OCI-LY7 (cell line): ENCODE data around the gene ANKRD36B. TPM values are rescaled to one million over a fixed set of nuclear protein-coding genes. Genes with fewer than 3 reads are reported as not detected.
"Not testable (repeated sequence)": the region's sequence is repeated elsewhere in the genome, so short reads cannot be mapped to it uniquely, and the experiment has no call there.

ENCODE experiments used
- BruUV-seq: library from RNA; stranded (reverse); fragments of 400-500 nt; replicated peaks from 2 replicates; lab custom pipeline; 2021; lab: Mats Ljungman, UMichigan
- CTCF ChIA-PET: fragments of 300-600 bp; sonication (Branson Sonifier 250); formaldehyde crosslinking; loops from one replicate; lab custom pipeline; 2022; ENCODE audit warnings: antibody characterized with exemption; ENCODE audit not compliant: unreplicated experiment; lab: Charles Lee
- POLR2A ChIA-PET: fragments of 300-600 bp; sonication (Branson Sonifier 250); formaldehyde crosslinking; loops from one replicate; lab custom pipeline; 2022; ENCODE audit warnings: antibody characterized with exemption; lab: Charles Lee
- DNase-seq: peaks from one replicate; pipeline ENCODE4 v3.0.0-alpha.2; 2015; ENCODE audit warnings: low spot score
- H2AFZ ChIP-seq: fragments of 200-600 bp; sonication (generic), shearing (Covaris generic); 2 replicates; pipeline ENCODE4 v1.6.1; 2014; ENCODE audit warnings: mild to moderate bottlenecking, antibody characterized with exemption, low read length, moderate library complexity
- H3K27ac ChIP-seq: fragments of 200-600 bp; sonication (generic); 2 replicates; pipeline ENCODE4 v1.5.1; 2014; ENCODE audit warnings: mixed run types, low read depth, mild to moderate bottlenecking, moderate library complexity, low read length, inconsistent platforms; ENCODE audit not compliant: poor library complexity, severe bottlenecking
- H3K36me3 ChIP-seq: fragments of 200-600 bp; sonication (generic); 2 replicates; pipeline ENCODE4 v1.6.1; 2014; ENCODE audit warnings: mild to moderate bottlenecking, antibody characterized with exemption, low read length, moderate library complexity, mixed read lengths; ENCODE audit not compliant: insufficient read depth
- H3K4me1 ChIP-seq: fragments of 200-600 bp; sonication (generic); 2 replicates; pipeline ENCODE4 v1.5.1; 2014; ENCODE audit warnings: mild to moderate bottlenecking, low read length; ENCODE audit not compliant: insufficient read depth, poor library complexity, severe bottlenecking
- H3K4me2 ChIP-seq: fragments of 200-600 bp; sonication (generic); 2 replicates; pipeline ENCODE4 v1.6.1; 2014; ENCODE audit warnings: mild to moderate bottlenecking, low read length
- H3K4me3 ChIP-seq: fragments of 200-600 bp; sonication (generic); 2 replicates; pipeline ENCODE4 v1.5.1; 2014; ENCODE audit warnings: mild to moderate bottlenecking, low read depth, low read length; ENCODE audit not compliant: poor library complexity, severe bottlenecking
- H3K79me2 ChIP-seq: fragments of 200-600 bp; sonication (generic); 2 replicates; pipeline ENCODE4 v1.6.1; 2016; ENCODE audit warnings: low read depth, mild to moderate bottlenecking, low read length, moderate library complexity, mixed read lengths; ENCODE audit not compliant: insufficient read depth
- H3K9me2 ChIP-seq: fragments of 200-600 bp; sonication (generic); 2 replicates; pipeline ENCODE4 v1.6.1; 2016; ENCODE audit warnings: mild to moderate bottlenecking, low read length, mixed read lengths; ENCODE audit not compliant: insufficient read depth
- H3K9me3 ChIP-seq: fragments of 200-600 bp; sonication (generic); 2 replicates; pipeline ENCODE4 v1.6.1; 2014; ENCODE audit warnings: mild to moderate bottlenecking, mixed run types, low read length, mixed read lengths
- H4K20me1 ChIP-seq: fragments of 200-600 bp; sonication (generic); 2 replicates; pipeline ENCODE4 v1.6.1; 2014; ENCODE audit warnings: mild to moderate bottlenecking, antibody characterized with exemption, low read length, moderate library complexity, mixed read lengths; ENCODE audit not compliant: insufficient read depth
- CTCF ChIP-seq: fragments of 200-600 bp; sonication (generic); conservative IDR thresholded peaks from 2 replicates; pipeline ENCODE4 v1.5.1; 2014; ENCODE audit warnings: mild to moderate bottlenecking, antibody characterized with exemption, low read length, moderate library complexity, mixed read lengths
- EZH2phosphoT487 ChIP-seq: fragments of 200-600 bp; sonication (generic); IDR thresholded peaks from 2 replicates; pipeline ENCODE4 v1.6.1; 2018; ENCODE audit warnings: low read depth, borderline replicate concordance, mild to moderate bottlenecking, mixed run types, antibody characterized with exemption, low read length, moderate library complexity, mixed read lengths
- intact Hi-C: fragments of 100-400 bp; cut with micrococcal nuclease; formaldehyde crosslinking; loops from one replicate; pipeline ENCODE4 v1.10.0; 2022; ENCODE audit not compliant: unreplicated experiment
- total RNA-seq, 2 experiments: library from RNA; depleted of rRNA in 1 of 2; stranded (reverse); fragments of >200 nt in 1 of 2; shearing (Covaris generic) in 1 of 2; gene quantifications; 2 replicates each; pipeline ENCODE4 v1.2.3, GENCODE V29; 2014 to 2022

The ANKRD36B gene
- total RNA-seq, 2 experiments from 2014 or later, result 59.6 to 84.9 TPM

- DNase-seq, H3K36me3 ChIP-seq, H3K9me3 ChIP-seq, H3K4me1 ChIP-seq, H3K4me2 ChIP-seq, H3K4me3 ChIP-seq, H3K27ac ChIP-seq, POLR2A ChIA-PET, H3K9me2 ChIP-seq, CTCF ChIA-PET, BruUV-seq, H4K20me1 ChIP-seq, H3K79me2 ChIP-seq, intact Hi-C loops, H2AFZ ChIP-seq: not testable (repeated sequence)
Measured at GRCh38 chr2:97618939-97619827, 29.5 kb upstream of the ANKRD36B start.

GRCh38 chr2:97617911-97618310 is 28.2 kb upstream of the ANKRD36B start:
- CTCF ChIA-PET, result no interaction called here
- no TSS peak for BruUV-seq
- TF ChIP-seq EZH2phosphoT487 (no peak), CTCF (no peak)
- Histone ChIP-seq H3K27ac (no peak overlapping the region), H3K36me3 (no peaks in the 10 kb centered on the region), H3K4me3 (no peak overlapping the region), H3K79me2 (no peaks in the 10 kb centered on the region), H3K4me1 (no peaks in the 10 kb centered on the region), H4K20me1 (no peaks in the 10 kb centered on the region), H3K9me2 (no peaks in the 10 kb centered on the region), H2AFZ (no peak overlapping the region), H3K4me2 (no peak overlapping the region), H3K9me3 (no peaks in the 10 kb centered on the region)
- no peak for DNase-seq
- POLR2A ChIA-PET, result no interaction called here
- intact Hi-C loops, result no loop called here

- H3K9me3 ChIP-seq, POLR2A ChIA-PET, BruUV-seq, H2AFZ ChIP-seq, H3K4me1 ChIP-seq, intact Hi-C loops, CTCF ChIA-PET, H3K27ac ChIP-seq, H3K79me2 ChIP-seq, H3K4me2 ChIP-seq, H3K9me2 ChIP-seq, H4K20me1 ChIP-seq, DNase-seq, H3K36me3 ChIP-seq, H3K4me3 ChIP-seq: not testable (repeated sequence)
Measured at GRCh38 chr2:97615746-97616145, 26.1 kb upstream of the ANKRD36B start.

- DNase-seq, CTCF ChIA-PET, H3K36me3 ChIP-seq, H3K9me3 ChIP-seq, BruUV-seq, H3K4me1 ChIP-seq, H3K27ac ChIP-seq, H4K20me1 ChIP-seq, H2AFZ ChIP-seq, H3K4me3 ChIP-seq, POLR2A ChIA-PET, intact Hi-C loops, H3K79me2 ChIP-seq, H3K9me2 ChIP-seq, H3K4me2 ChIP-seq: not testable (repeated sequence)
Measured at GRCh38 chr2:97611895-97612294, 22.2 kb upstream of the ANKRD36B start.

- H4K20me1 ChIP-seq, CTCF ChIA-PET, H3K4me3 ChIP-seq, BruUV-seq, H3K27ac ChIP-seq, H3K9me3 ChIP-seq, POLR2A ChIA-PET, H3K9me2 ChIP-seq, H3K4me1 ChIP-seq, H3K4me2 ChIP-seq, DNase-seq, H3K36me3 ChIP-seq, H2AFZ ChIP-seq, H3K79me2 ChIP-seq, intact Hi-C loops: not testable (repeated sequence)
Measured at GRCh38 chr2:97608745-97609144, 19.1 kb upstream of the ANKRD36B start.
